HFF-Myc (cell line): Measurements from ENCODE around the gene UCKL1.
"Not testable (repeated sequence)": the region's sequence is repeated elsewhere in the genome, so short reads cannot be mapped to it uniquely, and the experiment has no call there.

ENCODE experiments used
- DNase-seq: peaks from one replicate; pipeline ENCODE4 v3.0.0-alpha.2; 2011; ENCODE audit warnings: low read depth; ENCODE audit errors: extremely low read depth
- H3K4me3 ChIP-seq: replicated peaks from 2 replicates; pipeline ENCODE4 v1.5.1; 2011; ENCODE audit warnings: low read depth, mild to moderate bottlenecking, control low read depth, low read length
- CTCF ChIP-seq: IDR thresholded peaks from 2 replicates; pipeline ENCODE4 v1.5.1; 2012; ENCODE audit warnings: mild to moderate bottlenecking, low read depth, low read length, control low read depth; ENCODE audit errors: missing control alignments

The UCKL1 gene

GRCh38 chr20:63976980-63977738 lies 20.9 kb upstream of the UCKL1 start:
- DNase-seq: no peak
- TF ChIP-seq CTCF: no peak
- no peak overlapping the region for H3K4me3 ChIP-seq

- H3K4me3 ChIP-seq, DNase-seq: not testable (repeated sequence)
Measured at GRCh38 chr20:63976511-63976910, 20.3 kb upstream of the UCKL1 start.

GRCh38 chr20:63974402-63975200 lies 18.4 kb upstream of the UCKL1 start:
- no peak for DNase-seq
- H3K4me3 ChIP-seq: no peak overlapping the region
- no peak for TF ChIP-seq CTCF

- peak overlapping the region; percentile 42 for H3K4me3 ChIP-seq
- DNase-seq: peak; percentile 56
- peak; percentile 99 for TF ChIP-seq CTCF
Measured at GRCh38 chr20:63973636-63974401, 17.6 kb upstream of the UCKL1 start.

- H3K4me3 ChIP-seq: no peak overlapping the region
- no peak for DNase-seq
- TF ChIP-seq CTCF: no peak
Measured at GRCh38 chr20:63973160-63973479, 16.9 kb upstream of the UCKL1 start.

DNA sequence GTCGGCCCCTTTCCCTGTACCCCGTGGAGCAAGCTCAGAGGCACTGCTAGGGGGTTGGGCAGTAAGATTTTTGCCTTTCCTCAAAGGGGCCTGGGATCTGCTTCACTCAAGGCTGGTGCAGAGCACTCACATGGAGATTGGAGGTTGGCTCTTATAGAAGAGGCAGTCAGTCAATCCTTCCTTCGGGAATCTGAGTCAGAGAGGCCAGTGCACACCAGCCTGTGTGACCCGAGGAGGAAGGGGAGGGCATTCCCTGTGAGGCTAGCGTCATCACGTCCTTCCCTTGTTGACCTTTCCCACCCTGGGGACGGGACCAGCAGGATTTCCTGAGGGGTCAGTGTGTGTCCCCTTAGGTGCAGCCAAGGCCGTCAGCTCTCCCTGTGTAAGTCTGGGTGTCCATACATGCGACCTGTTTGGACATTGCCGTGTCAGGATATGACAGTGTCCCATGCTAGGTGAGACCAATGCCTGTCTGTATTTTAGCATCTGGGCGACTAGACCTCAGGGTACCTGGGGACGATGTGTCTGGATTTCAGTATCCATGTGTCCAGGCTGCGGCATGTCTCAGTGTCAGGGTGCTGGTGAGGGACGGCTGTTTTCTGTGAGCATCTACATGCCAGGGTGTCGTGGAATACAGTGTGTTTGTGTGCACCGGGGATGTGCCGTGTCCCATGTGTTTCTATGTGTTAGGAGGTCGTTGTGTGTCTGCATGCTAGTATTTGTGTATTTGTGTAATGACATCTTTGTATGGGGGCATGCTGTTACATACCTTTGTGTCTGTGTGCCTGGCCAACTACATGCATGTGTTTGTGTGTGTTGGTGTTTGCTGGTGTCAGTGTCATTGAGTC lies 16.3 kb upstream of the UCKL1 start:
- H3K4me3 ChIP-seq: no peak overlapping the region
- TF ChIP-seq CTCF: no peak
- DNase-seq: no peak

GRCh38 chr20:63971960-63972311 lies 15.7 kb upstream of the UCKL1 start:
- not testable (repeated sequence) for H3K4me3 ChIP-seq, DNase-seq
